ENCODE measurements around the gene ADCY9. TPM values are rescaled to one million over a fixed set of nuclear protein-coding genes. Genes with fewer than 3 reads are reported as not detected.

The ADCY9 gene
- polyA plus RNA-seq, 1 donor (not counting 4 experiments of a cell fraction or from before 2014, with no cell fraction given), result 3.0 TPM

- TF ChIP-seq EZH2 (IDR thresholded peaks at IDR 0.05; ENCODE audit: low read length) (no peak), CTCF (optimal IDR thresholded peaks at IDR 0.05 in 1 of 3, IDR thresholded peaks at IDR 0.05 in 1 of 3, conservative IDR thresholded peaks at IDR 0.05 in 1 of 3; ENCODE audit: extremely low read depth in 1 of 3, insufficient read depth in 2 of 3, low read length in 3 of 3) (no peak)
- H3K4me1 ChIP-seq (ENCODE audit: control insufficient read depth, extremely low read depth, insufficient read depth, low read length), result peaks cover 2% of the 10 kb centered on the region
- DNase-seq (ENCODE audit: low read depth, low spot score) (no peak), FAIRE-seq (no peak)
- H3K27ac ChIP-seq (ENCODE audit: control insufficient read depth, insufficient read depth, low read length), result no peak overlapping the region
- no peaks in the 10 kb centered on the region for H3K27me3 ChIP-seq (ENCODE audit: control insufficient read depth, extremely low read depth, insufficient read depth, low read length)
- H2AFZ ChIP-seq (ENCODE audit: control insufficient read depth, low read length), result no peak overlapping the region
- H3K79me2 ChIP-seq (ENCODE audit: control insufficient read depth, insufficient read depth, low read length), result no peaks in the 10 kb centered on the region
- H3K36me3 ChIP-seq (ENCODE audit: control insufficient read depth in 2 of 2, extremely low read depth in 1 of 2, insufficient read depth in 2 of 2, low read length in 2 of 2), result peaks cover 0 to 5% of the 10 kb centered on the region in 2 experiments
- H4K20me1 ChIP-seq (ENCODE audit: control insufficient read depth, extremely low read depth, insufficient read depth, low read length), result no peaks in the 10 kb centered on the region
- no peaks in the 10 kb centered on the region for H3K9me1 ChIP-seq (ENCODE audit: control insufficient read depth, extremely low read depth, insufficient read depth, low read length)
- no peak overlapping the region for H3K9ac ChIP-seq (ENCODE audit: control insufficient read depth, extremely low read depth, insufficient read depth, low read length)
- H3K4me3 ChIP-seq (ENCODE audit: control insufficient read depth in 2 of 3, extremely low read depth in 1 of 3, insufficient read depth in 2 of 3, low read depth in 1 of 3, low read length in 3 of 3), result no peak overlapping the region
- no peak overlapping the region for H3K4me2 ChIP-seq (ENCODE audit: control insufficient read depth, extremely low read depth, insufficient read depth, low read depth, low read length)
- dilution Hi-C loops (cut with MboI; ENCODE audit: extremely low pct_ligation_motif_present, low sequenced_read_pairs), result no loop called here
- H3K9me3 ChIP-seq (ENCODE audit: control insufficient read depth, low read depth, low read length), result no peaks in the 10 kb centered on the region
These were observed 151.5 kb downstream of the ADCY9 start for GRCh38 chr16:3964686-3965290.

- H3K4me2 ChIP-seq (ENCODE audit: control insufficient read depth, extremely low read depth, insufficient read depth, low read depth, low read length), result no peak overlapping the region
- H2AFZ ChIP-seq (ENCODE audit: control insufficient read depth, low read length), result no peak overlapping the region
- H3K4me3 ChIP-seq (ENCODE audit: control insufficient read depth in 2 of 3, extremely low read depth in 1 of 3, insufficient read depth in 2 of 3, low read depth in 1 of 3, low read length in 3 of 3), result no peak overlapping the region
- H3K4me1 ChIP-seq (ENCODE audit: control insufficient read depth, extremely low read depth, insufficient read depth, low read length), result peaks cover 5% of the 10 kb centered on the region
- no peaks in the 10 kb centered on the region for H3K79me2 ChIP-seq (ENCODE audit: control insufficient read depth, insufficient read depth, low read length)
- H3K36me3 ChIP-seq (ENCODE audit: control insufficient read depth in 2 of 2, extremely low read depth in 1 of 2, insufficient read depth in 2 of 2, low read length in 2 of 2), result peaks cover 0 to 5% of the 10 kb centered on the region in 2 experiments
- H3K9me3 ChIP-seq (ENCODE audit: control insufficient read depth, low read depth, low read length), result no peaks in the 10 kb centered on the region
- no peaks in the 10 kb centered on the region for H4K20me1 ChIP-seq (ENCODE audit: control insufficient read depth, extremely low read depth, insufficient read depth, low read length)
- H3K27me3 ChIP-seq (ENCODE audit: control insufficient read depth, extremely low read depth, insufficient read depth, low read length), result no peaks in the 10 kb centered on the region
- FAIRE-seq (no peak), DNase-seq (ENCODE audit: low read depth, low spot score) (no peak)
- no peaks in the 10 kb centered on the region for H3K9me1 ChIP-seq (ENCODE audit: control insufficient read depth, extremely low read depth, insufficient read depth, low read length)
- TF ChIP-seq EZH2 (IDR thresholded peaks at IDR 0.05; ENCODE audit: low read length), result no peak
- TF ChIP-seq CTCF (optimal IDR thresholded peaks at IDR 0.05 in 1 of 3, IDR thresholded peaks at IDR 0.05 in 1 of 3, conservative IDR thresholded peaks at IDR 0.05 in 1 of 3; ENCODE audit: extremely low read depth in 1 of 3, insufficient read depth in 2 of 3, low read length in 3 of 3), result no peak
- H3K27ac ChIP-seq (ENCODE audit: control insufficient read depth, insufficient read depth, low read length), result no peak overlapping the region
- H3K9ac ChIP-seq (ENCODE audit: control insufficient read depth, extremely low read depth, insufficient read depth, low read length), result no peak overlapping the region
- dilution Hi-C loops (cut with MboI; ENCODE audit: extremely low pct_ligation_motif_present, low sequenced_read_pairs), result no loop called here
These were observed 152.2 kb downstream of the ADCY9 start for GRCh38 chr16:3963886-3964685.
